NCI-H446 treated with DMSO at 0.1 percent for 48 hours (cell line): ENCODE data around the gene CNTNAP2.

ENCODE experiments used
- DNase-seq: peaks from one replicate; lab custom pipeline; 2025; lab: John Stamatoyannopoulos, UW

CNTNAP2 gene

GRCh38 chr7:147857152-147858140, 1740.8 kb downstream of the CNTNAP2 start:
- no peak for DNase-seq

GRCh38 chr7:147858421-147858820, 1741.8 kb downstream of the CNTNAP2 start:
- DNase-seq: peak; percentile 15

GRCh38 chr7:147859033-147859432, 1742.4 kb downstream of the CNTNAP2 start:
- DNase-seq: peak; percentile 82

- DNase-seq: no peak
Measured at GRCh38 chr7:147859486-147859885, 1742.9 kb downstream of the CNTNAP2 start.

GRCh38 chr7:147861058-147861716, 1744.6 kb downstream of the CNTNAP2 start:
- peak; percentile 69 for DNase-seq

- DNase-seq: no peak
Measured at GRCh38 chr7:147861945-147862344, 1745.3 kb downstream of the CNTNAP2 start.

- no peak for DNase-seq
Measured at GRCh38 chr7:147869456-147869855, 1752.9 kb downstream of the CNTNAP2 start.

- peak; percentile 14 for DNase-seq
Measured at GRCh38 chr7:147878912-147879661, 1762.5 kb downstream of the CNTNAP2 start.

- no peak for DNase-seq
Measured at GRCh38 chr7:147885869-147886268, 1769.3 kb downstream of the CNTNAP2 start.

- DNase-seq: no peak
Measured at GRCh38 chr7:147894271-147894670, 1777.7 kb downstream of the CNTNAP2 start.

GRCh38 chr7:147896121-147896520, 1779.5 kb downstream of the CNTNAP2 start:
- no peak for DNase-seq

GRCh38 chr7:147903536-147904218, 1787.1 kb downstream of the CNTNAP2 start:
- DNase-seq: no peak

- DNase-seq: no peak
Measured at GRCh38 chr7:147904219-147904576, 1787.6 kb downstream of the CNTNAP2 start.

GRCh38 chr7:147909431-147910148, 1793.0 kb downstream of the CNTNAP2 start:
- DNase-seq: no peak

- no peak for DNase-seq
Measured at GRCh38 chr7:147911201-147911601, 1794.6 kb downstream of the CNTNAP2 start.

- DNase-seq: no peak
Measured at GRCh38 chr7:147912291-147912690, 1795.7 kb downstream of the CNTNAP2 start.

- DNase-seq: no peak
Measured at GRCh38 chr7:147912946-147913638, 1796.5 kb downstream of the CNTNAP2 start.

GRCh38 chr7:147915781-147916180, 1799.2 kb downstream of the CNTNAP2 start:
- DNase-seq: no peak

GRCh38 chr7:147916573-147916972, 1800.0 kb downstream of the CNTNAP2 start:
- no peak for DNase-seq

- DNase-seq: peak; percentile 25
Measured at GRCh38 chr7:147923841-147924240, 1807.2 kb downstream of the CNTNAP2 start.

GRCh38 chr7:147937428-147937827, 1820.8 kb downstream of the CNTNAP2 start:
- no peak for DNase-seq
